Spinal cord (tissue), 10 donors: ENCODE results near the gene GPR146. TPM values are rescaled to one million over a fixed set of nuclear protein-coding genes. Genes with fewer than 3 reads are reported as not detected.

ENCODE experiments used
- DNase-seq, 6 donors: peaks; one replicate each; pipeline versions ENCODE4 v3.0.0 to v3.0.0-alpha.2; 2013 to 2015; ENCODE audit warnings: low spot score in 6 of 6, low read depth in 4 of 6
- H3K27ac ChIP-seq: one replicate; pipeline ENCODE4 v1.5.1; 2013; ENCODE audit warnings: low read depth, low read length, control low read depth
- H3K27me3 ChIP-seq: one replicate; pipeline ENCODE4 v1.6.1; 2013; ENCODE audit warnings: low read length; ENCODE audit not compliant: control insufficient read depth, insufficient read depth
- H3K36me3 ChIP-seq: one replicate; pipeline ENCODE4 v1.6.1; 2013; ENCODE audit warnings: low read length; ENCODE audit not compliant: control insufficient read depth, insufficient read depth
- H3K4me1 ChIP-seq: one replicate; pipeline ENCODE4 v1.6.1; 2013; ENCODE audit warnings: low read length; ENCODE audit not compliant: control insufficient read depth, insufficient read depth
- H3K4me3 ChIP-seq: one replicate; pipeline ENCODE4 v1.5.1; 2013; ENCODE audit warnings: low read depth, low read length, control low read depth
- H3K9me3 ChIP-seq: one replicate; pipeline ENCODE4 v1.6.1; 2013; ENCODE audit warnings: low read length; ENCODE audit not compliant: control insufficient read depth, insufficient read depth
- WGBS: methylation state at CpG from one replicate; pipeline ENCODE4 v1.1.5; 2013; ENCODE audit warnings: missing lambda C conversion rate; ENCODE audit not compliant: insufficient coverage; 5-methylcytosine and 5-hydroxymethylcytosine counted together
- polyA plus RNA-seq, 2 donors: library from polyadenylated mRNA; unstranded; fragments of 120-200 nt; gene quantifications; one replicate each; pipeline ENCODE4 v1.2.1, GENCODE V29; 2013; ENCODE audit not compliant: insufficient read length in 2 of 2
- total RNA-seq, 2 donors: library from RNA; depleted of rRNA in 1 of 2; stranded (reverse); fragments of 120-200 nt in 1 of 2; fragments of >200 nt in 1 of 2; gene quantifications; one replicate each; pipeline versions ENCODE4 v1.2.3 to v1.2.4, GENCODE V29; 2013 to 2014
- donor health status: healthy.

Gene GPR146
- total and polyA plus RNA-seq, 4 donors, result 3.2 to 6.4 (median 3.9) TPM

DNA sequence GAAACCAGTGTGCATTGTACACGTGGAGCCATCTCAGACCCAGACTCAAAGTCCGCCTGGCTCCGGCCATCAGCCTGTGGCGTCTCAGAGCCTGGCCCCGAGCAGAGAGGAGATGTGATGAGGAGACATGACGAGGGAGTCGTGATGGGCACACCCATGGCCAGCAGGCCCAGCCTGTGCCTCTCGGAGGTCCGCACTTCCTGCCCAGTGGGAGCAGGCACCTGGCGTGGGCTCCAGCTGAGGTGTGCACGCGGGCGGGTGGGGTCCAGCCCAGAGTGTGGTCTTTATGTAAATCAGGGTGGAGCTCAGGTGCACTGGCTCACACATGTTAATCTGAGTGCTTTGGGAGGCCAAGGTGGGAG lies 26.0 kb upstream of the GPR146 start:
- H3K9me3 ChIP-seq, result peaks cover 4% of the 10 kb centered on the region
- H3K27ac ChIP-seq, result no peak overlapping the region
- peaks cover 12% of the 10 kb centered on the region for H3K4me1 ChIP-seq
- DNase-seq, result no peak
- peaks cover 82% of the 10 kb centered on the region for H3K36me3 ChIP-seq
- 92% methylated on average over 10 of the region's 13 CpGs for WGBS
- no peak overlapping the region for H3K4me3 ChIP-seq
- H3K27me3 ChIP-seq, result no peaks in the 10 kb centered on the region

DNA sequence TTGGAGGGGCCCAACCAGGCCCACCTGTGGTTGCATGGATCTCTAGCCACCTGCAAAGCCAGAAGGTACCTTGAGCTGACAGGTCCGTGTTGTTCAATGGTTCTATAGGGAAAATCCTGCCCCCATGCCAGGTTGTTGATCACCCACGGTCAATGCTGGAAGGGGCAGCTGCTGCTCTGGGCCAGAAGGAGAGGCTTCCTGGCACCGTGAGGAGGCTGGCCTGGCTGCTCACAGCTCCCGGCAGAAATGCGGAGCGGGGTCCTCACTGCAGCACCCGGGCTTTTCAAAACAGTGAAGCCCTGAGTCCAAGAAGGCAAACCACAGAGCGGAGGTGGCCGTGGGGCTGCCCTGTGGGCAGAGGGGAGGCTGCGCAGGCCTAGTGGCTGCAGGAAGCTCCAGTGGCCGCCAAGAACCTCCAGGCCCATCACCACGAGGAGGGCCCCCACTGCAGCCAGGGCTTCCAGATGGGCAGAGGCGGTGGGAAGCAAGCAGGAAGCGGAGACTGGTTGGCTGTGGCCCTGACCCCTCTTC lies 25.0 kb upstream of the GPR146 start:
- Histone ChIP-seq H3K27me3 (no peaks in the 10 kb centered on the region), H3K4me1 (peaks cover 20% of the 10 kb centered on the region), H3K4me3 (no peak overlapping the region), H3K9me3 (peaks cover 4% of the 10 kb centered on the region), H3K27ac (no peak overlapping the region), H3K36me3 (peaks cover 91% of the 10 kb centered on the region)
- DNase-seq, result no peak
- 83% methylated on average over 13 of the region's 14 CpGs for WGBS

DNA sequence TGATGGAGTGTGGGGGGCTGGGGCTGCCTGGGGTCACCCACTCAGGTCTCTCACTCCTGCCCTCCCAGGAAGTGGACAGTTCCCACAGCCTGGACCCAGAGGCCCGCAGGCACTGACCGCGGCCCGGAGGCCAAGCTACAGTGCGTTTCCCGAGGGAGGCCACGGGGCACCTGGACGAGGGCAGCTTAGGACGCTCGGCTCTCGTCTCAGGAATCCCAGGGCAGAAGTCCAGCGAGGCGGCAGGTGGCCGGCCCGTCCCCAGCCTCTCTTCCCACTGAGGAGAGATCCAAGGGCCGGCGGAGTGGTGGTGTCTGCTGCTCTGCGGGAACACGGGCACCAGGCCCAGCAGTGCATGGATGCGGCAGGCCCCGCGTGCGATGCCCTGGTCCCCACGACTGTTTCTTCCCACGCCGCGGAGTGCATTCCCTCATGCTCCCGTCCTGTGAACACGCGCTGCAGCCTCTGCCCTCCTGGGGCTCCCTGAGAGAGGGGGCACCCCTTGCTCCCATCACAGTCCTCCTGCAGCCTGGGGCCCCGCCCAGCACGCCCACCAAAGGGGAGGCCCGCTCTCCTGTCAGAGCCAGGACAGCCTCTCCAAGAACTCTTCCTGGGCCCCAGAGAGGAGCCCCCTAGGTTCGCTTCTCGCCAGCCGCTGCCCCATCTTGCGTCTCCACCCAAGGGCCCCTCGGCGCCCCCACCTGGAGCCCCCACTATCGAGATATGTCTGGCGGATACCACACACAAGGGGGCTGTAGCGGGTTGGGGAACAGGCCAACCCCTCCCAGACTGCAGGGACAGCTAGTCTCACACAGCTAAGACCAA lies 24.3 kb upstream of the GPR146 start:
- DNase-seq, result no peak
- 89% methylated on average over 32 of the region's 42 CpGs for WGBS
- H3K4me1 ChIP-seq, result peaks cover 25% of the 10 kb centered on the region
- no peaks in the 10 kb centered on the region for H3K27me3 ChIP-seq
- H3K36me3 ChIP-seq, result peaks cover 91% of the 10 kb centered on the region
- H3K4me3 ChIP-seq, result no peak overlapping the region
- no peak overlapping the region for H3K27ac ChIP-seq
- peaks cover 4% of the 10 kb centered on the region for H3K9me3 ChIP-seq

DNA sequence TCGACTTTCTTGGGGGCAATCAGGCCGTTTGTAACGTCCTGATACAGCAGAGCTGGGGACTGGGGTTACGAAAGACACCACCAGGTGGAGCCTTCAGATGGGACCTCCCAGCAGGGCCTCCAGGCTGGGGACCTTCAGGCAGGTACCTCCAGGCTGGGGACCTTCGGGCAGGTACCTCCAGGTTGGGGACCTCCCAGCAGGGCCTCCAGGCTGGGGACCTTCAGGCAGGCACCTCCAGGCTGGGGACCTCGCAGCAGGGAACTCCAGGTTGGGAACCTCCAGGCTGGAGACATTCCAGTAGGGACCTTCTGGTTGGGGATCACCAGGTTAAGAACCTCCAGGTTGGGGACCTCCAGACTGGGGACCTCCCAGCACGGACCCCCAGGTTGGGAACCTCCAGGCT lies 23.5 kb upstream of the GPR146 start:
- no peaks in the 10 kb centered on the region for H3K27me3 ChIP-seq
- 87% methylated on average over 7 of the region's 7 CpGs for WGBS
- H3K36me3 ChIP-seq, result peaks cover 92% of the 10 kb centered on the region
- no peak for DNase-seq
- peaks cover 34% of the 10 kb centered on the region for H3K4me1 ChIP-seq
- peaks cover 4% of the 10 kb centered on the region for H3K9me3 ChIP-seq
- no peak overlapping the region for H3K27ac ChIP-seq
- no peak overlapping the region for H3K4me3 ChIP-seq

DNA sequence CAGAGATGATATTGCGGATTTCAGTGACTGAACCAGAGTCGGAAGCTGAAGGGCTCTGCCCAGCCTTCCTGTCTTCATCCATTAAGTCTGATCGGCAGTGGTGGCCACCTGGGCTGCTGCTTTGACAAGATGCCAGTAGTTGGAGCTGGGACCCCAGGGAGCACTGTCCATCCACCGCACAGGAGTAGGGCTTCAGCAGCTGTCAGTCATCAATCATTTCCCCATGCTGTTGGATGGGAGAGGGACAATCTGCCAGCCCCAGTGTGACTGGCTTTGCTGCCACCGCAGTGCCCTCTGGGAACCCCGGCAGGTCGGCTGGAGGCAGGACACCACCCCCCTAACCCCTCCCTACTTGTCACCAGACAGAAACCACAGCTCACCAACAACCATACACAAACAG lies 23.0 kb upstream of the GPR146 start:
- Histone ChIP-seq H3K4me3 (no peak overlapping the region), H3K27me3 (no peaks in the 10 kb centered on the region), H3K9me3 (peaks cover 4% of the 10 kb centered on the region), H3K27ac (no peak overlapping the region), H3K4me1 (peaks cover 39% of the 10 kb centered on the region), H3K36me3 (peaks cover 98% of the 10 kb centered on the region)
- DNase-seq, result no peak
- 94% methylated on average over 7 of the region's 7 CpGs for WGBS

DNA sequence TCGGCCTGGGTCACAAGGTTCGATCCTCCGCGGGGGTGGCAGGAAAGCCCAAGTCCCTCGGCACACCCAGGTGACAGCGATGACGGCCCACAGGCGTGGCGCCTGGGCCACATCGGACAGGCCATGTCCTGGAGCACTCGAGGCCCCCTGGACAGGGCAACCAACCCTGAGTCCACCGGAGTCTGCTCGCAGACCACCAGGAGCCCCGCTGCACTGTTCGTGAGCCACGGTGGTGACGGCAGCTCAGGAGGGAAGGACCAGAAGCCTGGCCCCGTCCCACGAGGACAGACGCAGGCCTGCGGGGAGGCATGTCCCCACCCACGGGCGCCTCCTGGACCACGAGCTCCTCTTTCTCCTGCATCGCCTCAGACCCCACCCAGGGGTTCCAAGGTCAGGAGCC lies 22.4 kb upstream of the GPR146 start:
- no peak overlapping the region for H3K27ac ChIP-seq
- H3K4me1 ChIP-seq, result peaks cover 44% of the 10 kb centered on the region
- no peak for DNase-seq
- no peaks in the 10 kb centered on the region for H3K27me3 ChIP-seq
- peaks cover 4% of the 10 kb centered on the region for H3K9me3 ChIP-seq
- H3K36me3 ChIP-seq, result peaks cover 99% of the 10 kb centered on the region
- WGBS, result 96% methylated on average over 24 of the region's 25 CpGs
- no peak overlapping the region for H3K4me3 ChIP-seq

DNA sequence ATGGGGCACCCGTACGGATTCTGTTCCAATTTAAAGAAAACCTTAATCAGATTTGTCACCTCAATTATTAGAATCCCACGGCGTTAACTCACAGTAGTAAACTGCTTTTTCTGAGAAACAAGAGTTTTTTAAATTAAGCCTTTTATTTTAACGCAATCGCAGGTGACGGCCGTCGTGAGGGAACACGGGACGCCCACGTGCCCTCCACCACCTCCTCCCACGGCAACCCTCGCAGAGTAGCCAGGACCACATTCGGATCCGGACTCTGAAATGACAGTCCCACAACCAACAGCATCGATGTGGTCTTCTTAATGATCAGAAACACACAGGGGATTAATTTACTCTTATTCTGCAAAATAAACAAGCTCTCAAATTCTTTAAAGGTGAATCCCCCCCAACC lies 22.0 kb upstream of the GPR146 start:
- Histone ChIP-seq H3K27ac (no peak overlapping the region), H3K9me3 (peaks cover 4% of the 10 kb centered on the region), H3K36me3 (peaks cover 98% of the 10 kb centered on the region), H3K4me3 (no peak overlapping the region), H3K27me3 (no peaks in the 10 kb centered on the region), H3K4me1 (peaks cover 47% of the 10 kb centered on the region)
- DNase-seq, result no peak
- WGBS, result 95% methylated on average over 12 of the region's 17 CpGs

DNA sequence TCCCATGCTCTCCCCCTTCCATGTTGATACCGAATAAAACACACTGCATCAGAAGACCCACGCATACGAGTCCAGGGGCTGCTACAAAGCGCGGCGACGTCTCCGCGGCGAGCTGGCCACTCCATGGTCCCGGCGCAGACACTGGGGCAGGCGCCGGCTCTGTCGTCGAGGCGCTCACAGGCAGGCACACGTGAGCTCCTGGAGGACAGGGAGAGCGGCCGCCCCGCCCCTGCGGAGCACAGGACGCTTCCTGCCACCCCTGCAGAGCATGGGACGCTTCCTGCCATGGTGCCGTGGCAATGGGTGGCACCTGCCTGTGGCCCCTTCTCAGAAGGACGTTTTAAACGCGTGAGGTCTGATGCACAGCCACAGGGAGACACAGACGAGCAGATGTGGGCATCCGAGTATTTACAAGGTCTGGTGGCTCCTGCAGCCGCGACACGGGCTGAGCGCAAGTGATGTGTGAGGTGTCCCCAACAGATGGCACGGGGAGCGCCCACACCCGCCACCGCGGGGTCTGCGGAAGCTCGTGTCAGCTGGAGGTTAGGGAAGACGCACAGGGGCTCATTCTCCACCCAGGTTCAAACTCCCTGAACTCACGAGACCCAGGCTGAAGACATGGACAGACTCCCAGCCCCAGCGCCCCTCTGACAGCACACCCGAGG lies 21.4 kb upstream of the GPR146 start:
- Histone ChIP-seq H3K4me3 (no peak overlapping the region), H3K4me1 (peaks cover 47% of the 10 kb centered on the region), H3K36me3 (peaks cover 92% of the 10 kb centered on the region)

DNA sequence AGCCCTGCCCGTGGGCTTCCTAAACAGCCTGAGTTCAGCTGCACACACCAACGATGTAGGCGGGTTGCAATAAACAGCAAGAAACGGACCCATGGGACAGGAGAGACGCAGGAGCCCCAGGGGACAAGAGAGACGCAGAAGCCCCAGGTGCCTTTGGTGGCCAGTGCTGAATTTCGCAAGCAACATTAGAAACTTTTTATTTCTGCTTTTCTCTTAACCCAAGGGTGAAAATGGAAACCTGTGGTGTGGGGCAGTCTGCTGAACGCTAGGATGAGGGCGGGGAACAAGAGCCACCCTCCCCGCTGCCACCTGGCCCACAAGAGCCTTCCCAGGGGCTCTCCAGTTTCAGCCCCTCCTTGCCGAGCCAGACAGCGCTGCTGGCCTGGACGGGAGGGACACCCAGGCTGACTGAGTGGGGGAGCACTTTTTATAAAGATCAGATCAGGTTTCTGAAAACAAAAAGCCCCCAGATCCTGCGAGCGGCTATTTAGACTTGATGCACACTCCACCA lies 20.0 kb upstream of the GPR146 start:
- Histone ChIP-seq H3K9me3 (peaks cover 4% of the 10 kb centered on the region), H3K27ac (no peak overlapping the region), H3K4me3 (no peak overlapping the region), H3K27me3 (no peaks in the 10 kb centered on the region), H3K4me1 (peaks cover 57% of the 10 kb centered on the region), H3K36me3 (peaks cover 79% of the 10 kb centered on the region)
- 83% methylated on average over 11 of the region's 15 CpGs for WGBS
- DNase-seq, result no peak

More for the DNA sequence above, 21.4 kb upstream of the GPR146 start:
- no peak for DNase-seq
- H3K27me3 ChIP-seq, result no peaks in the 10 kb centered on the region
- H3K9me3 ChIP-seq, result peaks cover 4% of the 10 kb centered on the region
- no peak overlapping the region for H3K27ac ChIP-seq
- 96% methylated on average over 45 of the region's 45 CpGs for WGBS
